Measurements from ENCODE around the gene LRRC38. TPM values are rescaled to one million over a fixed set of nuclear protein-coding genes. Genes with fewer than 3 reads are reported as not detected.

Gene LRRC38
- total RNA-seq, 2 donors from 2014 or later = 0.14 to 0.45 TPM

DNA sequence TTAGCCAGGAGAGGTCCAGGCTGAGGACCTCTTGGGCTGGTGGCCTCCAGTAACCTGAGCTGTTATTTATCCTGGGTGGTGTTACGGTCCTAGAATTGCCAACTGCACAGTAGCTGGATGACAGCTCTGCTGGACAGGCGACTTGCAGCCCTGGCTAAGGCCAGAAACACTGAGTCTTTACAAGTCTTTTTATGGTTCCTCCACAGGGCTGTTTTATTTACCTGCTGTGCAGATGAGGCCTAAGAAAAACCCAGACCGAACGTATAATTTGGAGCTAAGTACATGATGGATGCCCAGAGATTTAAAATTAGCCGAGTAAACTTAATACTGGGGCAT is 30.4 kb upstream of the LRRC38 start:
- no peaks in the 10 kb centered on the region for H3K4me1 ChIP-seq (replicated peaks)
- no peak for TF ChIP-seq POLR2A (IDR thresholded peaks at IDR 0.05)
- TF ChIP-seq CTCF (IDR thresholded peaks at IDR 0.05) = no peak
- no peak for TF ChIP-seq POLR2AphosphoS5 (IDR thresholded peaks at IDR 0.05)
- WGBS = 36% methylated on average over 5 of the region's 5 CpGs
- H3K9me3 ChIP-seq = no peaks in the 10 kb centered on the region
- intact Hi-C loops (cut with DNase I) = loop anchor here (5.0 kb wide), 2 partner anchors 38 to 73 kb away; partner anchors contain the start of gene PDPN
- no peak overlapping the region for H3K4me3 ChIP-seq
- no peak for DNase-seq (ENCODE audit: low spot score)
- no peaks in the 10 kb centered on the region for H3K36me3 ChIP-seq
- no peak overlapping the region for H3K27ac ChIP-seq
- H3K27me3 ChIP-seq (replicated peaks; ENCODE audit: insufficient read depth) = no peaks in the 10 kb centered on the region

GRCh38 chr1:13543451-13544220 is 29.8 kb upstream of the LRRC38 start:
- Histone ChIP-seq H3K4me1 (replicated peaks) (no peaks in the 10 kb centered on the region), H3K4me3 (no peak overlapping the region), H3K27ac (no peak overlapping the region), H3K27me3 (replicated peaks; ENCODE audit: insufficient read depth) (no peaks in the 10 kb centered on the region), H3K9me3 (no peaks in the 10 kb centered on the region), H3K36me3 (no peaks in the 10 kb centered on the region)
- 35% methylated on average over 20 of the region's 20 CpGs for WGBS
- DNase-seq (ENCODE audit: low spot score) = peak; percentile 30
- TF ChIP-seq POLR2AphosphoS5 (IDR thresholded peaks at IDR 0.05) = peak; percentile 57
- TF ChIP-seq CTCF (IDR thresholded peaks at IDR 0.05) = peak in 3 of 4 experiments; percentile 23 to 56 (median 45)
- TF ChIP-seq POLR2A (IDR thresholded peaks at IDR 0.05) = no peak
- intact Hi-C loops (cut with DNase I) = loop anchor here (5.0 kb wide), 2 partner anchors 39 to 74 kb away; partner anchors contain the start of gene PDPN

DNA sequence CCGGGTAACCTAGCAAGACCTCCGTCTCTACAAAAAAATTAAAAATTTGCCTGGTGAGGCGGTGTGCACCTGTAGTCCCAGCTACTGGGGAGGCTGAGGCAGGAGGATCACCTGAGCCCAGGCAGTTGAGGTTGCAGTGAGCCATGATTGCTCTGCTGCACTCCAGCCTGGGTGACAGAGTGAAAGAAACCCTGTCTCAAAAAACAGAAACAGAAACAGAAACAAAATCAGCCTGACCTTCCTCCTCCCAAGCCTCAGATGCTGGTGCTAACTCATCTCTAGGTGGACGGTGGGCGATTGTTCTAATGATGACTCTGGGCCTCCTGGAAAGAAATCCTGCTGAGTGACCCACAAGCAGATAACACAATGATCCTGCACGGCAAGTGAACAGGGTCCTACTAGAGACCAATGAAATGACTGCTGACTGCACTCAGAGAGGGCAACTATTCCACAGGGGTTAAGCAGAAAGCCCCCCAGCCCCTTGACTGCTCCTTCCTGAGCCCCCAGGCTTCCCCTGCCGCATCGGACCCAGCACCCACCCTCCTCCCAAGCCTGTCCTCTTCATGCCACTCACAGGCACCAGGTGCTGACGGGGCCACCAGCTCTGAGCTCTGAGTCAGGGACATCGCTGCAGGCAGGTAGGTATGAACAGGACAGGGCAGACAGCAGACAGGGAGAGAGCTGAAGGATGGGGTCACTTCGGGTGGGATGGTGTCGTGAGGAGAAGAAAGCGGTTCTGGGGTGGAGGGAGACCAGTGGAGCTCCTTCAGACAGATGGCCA is 27.8 kb upstream of the LRRC38 start:
- Histone ChIP-seq H3K4me3 (no peak overlapping the region), H3K36me3 (no peaks in the 10 kb centered on the region), H3K27ac (peak overlapping the region in 1 of 2 donors; percentile 19), H3K4me1 (replicated peaks) (no peaks in the 10 kb centered on the region), H3K27me3 (replicated peaks; ENCODE audit: insufficient read depth) (no peaks in the 10 kb centered on the region), H3K9me3 (no peaks in the 10 kb centered on the region)
- no peak for DNase-seq (ENCODE audit: low spot score)
- TF ChIP-seq POLR2AphosphoS5 (IDR thresholded peaks at IDR 0.05) (no peak), POLR2A (IDR thresholded peaks at IDR 0.05) (no peak), CTCF (IDR thresholded peaks at IDR 0.05) (no peak)
- intact Hi-C loops (cut with DNase I) = loop anchor here (5.0 kb wide), 2 partner anchors 41 to 76 kb away; partner anchors contain the start of gene PDPN
- WGBS = 90% methylated on average over 13 of the region's 13 CpGs

- peak; percentile 40 for DNase-seq (ENCODE audit: low spot score)
- Histone ChIP-seq H3K4me1 (replicated peaks) (no peaks in the 10 kb centered on the region), H3K9me3 (no peaks in the 10 kb centered on the region), H3K27me3 (replicated peaks; ENCODE audit: insufficient read depth) (no peaks in the 10 kb centered on the region), H3K4me3 (no peak overlapping the region), H3K36me3 (no peaks in the 10 kb centered on the region), H3K27ac (peak overlapping the region in 1 of 2 donors; percentile 19)
- peak; percentile 15 for TF ChIP-seq POLR2AphosphoS5 (IDR thresholded peaks at IDR 0.05)
- no peak for TF ChIP-seq CTCF (IDR thresholded peaks at IDR 0.05)
- intact Hi-C loops (cut with DNase I) = loop anchor here (5.0 kb wide), 2 partner anchors 41 to 76 kb away; partner anchors contain the start of gene PDPN
- WGBS = 34% methylated on average over 8 of the region's 8 CpGs
These were observed 27.1 kb upstream of the LRRC38 start for GRCh38 chr1:13540866-13541265.

Data from prostate gland (tissue), 2 donors.